Natural killer cell (primary cell): ENCODE results near the gene ZCCHC9. TPM values are rescaled to one million over a fixed set of nuclear protein-coding genes. Genes with fewer than 3 reads are reported as not detected.

ENCODE experiments used
- ATAC-seq, 3 donors: fragments of 150-1000 bp in 2 of 3; fragments of 200-7000 bp in 1 of 3; cut with Tn5 transposase; 1 replicate in 1 of 3; 2 replicates in 2 of 3; pipeline ENCODE4 v1.10.0; 2021; ENCODE audit warnings: mild to moderate bottlenecking in 2 of 3, moderate library complexity in 2 of 3
- DNase-seq, 2 donors: peaks; one replicate each; pipeline versions ENCODE4 v3.0.0 to v3.0.0-alpha.2; 2013 to 2021; ENCODE audit warnings: mixed read lengths in 1 of 2
- H3K27ac ChIP-seq: one replicate; pipeline ENCODE4 v1.5.1; 2013; ENCODE audit warnings: mild to moderate bottlenecking, low read length
- H3K27me3 ChIP-seq: one replicate; pipeline ENCODE4 v1.6.1; 2013; ENCODE audit warnings: low read length; ENCODE audit not compliant: control insufficient read depth, insufficient read depth
- H3K36me3 ChIP-seq: one replicate; pipeline ENCODE4 v1.6.1; 2013; ENCODE audit warnings: low read length; ENCODE audit not compliant: control insufficient read depth, insufficient read depth
- H3K4me1 ChIP-seq: one replicate; pipeline ENCODE4 v1.6.1; 2013; ENCODE audit warnings: low read length; ENCODE audit not compliant: control insufficient read depth, insufficient read depth
- H3K4me3 ChIP-seq: one replicate; pipeline ENCODE4 v1.5.1; 2013; ENCODE audit warnings: low read length
- H3K9me3 ChIP-seq: one replicate; pipeline ENCODE4 v1.6.1; 2013; ENCODE audit warnings: low read length; ENCODE audit not compliant: control insufficient read depth, insufficient read depth
- H3K27ac Mint-ChIP-seq, 2 donors: one replicate each; pipeline ENCODE4 v1.8.0; 2022; ENCODE audit warnings: mild to moderate bottlenecking in 2 of 2, mixed read lengths in 2 of 2, moderate library complexity in 1 of 2
- H3K27me3 Mint-ChIP-seq, 2 donors: one replicate each; pipeline ENCODE4 v1.8.0; 2022; ENCODE audit warnings: low read depth in 2 of 2, mixed read lengths in 2 of 2
- H3K36me3 Mint-ChIP-seq: one replicate; pipeline ENCODE4 v1.8.0; 2022; ENCODE audit warnings: mixed read lengths
- H3K4me1 Mint-ChIP-seq, 2 donors: one replicate each; pipeline ENCODE4 v1.8.0; 2022; ENCODE audit warnings: mixed read lengths in 2 of 2
- H3K4me3 Mint-ChIP-seq: one replicate; pipeline ENCODE4 v1.8.0; 2022; ENCODE audit warnings: mild to moderate bottlenecking, moderate library complexity, mixed read lengths
- H3K9me3 Mint-ChIP-seq, 2 donors: one replicate each; pipeline ENCODE4 v1.8.0; 2022; ENCODE audit warnings: mixed read lengths in 2 of 2
- CTCF ChIP-seq: fragments of 200-600 bp; IDR thresholded peaks from one replicate; pipeline ENCODE4 v1.8.0; 2022; ENCODE audit warnings: antibody characterized with exemption
- WGBS: methylation state at CpG from one replicate; pipeline ENCODE4 v1.1.7; 2013; ENCODE audit warnings: missing lambda C conversion rate; ENCODE audit not compliant: insufficient coverage; 5-methylcytosine and 5-hydroxymethylcytosine counted together
- intact Hi-C: fragments of 100-400 bp; cut with micrococcal nuclease; formaldehyde crosslinking; loops from one replicate; pipeline ENCODE4 v1.14.2; 2022
- total RNA-seq, 4 donors: library from RNA; stranded (reverse); fragments of 120-200 nt in 1 of 4; gene quantifications; one replicate each; pipeline versions ENCODE4 v1.2.3 to v1.2.4, GENCODE V29; 2013 to 2022

The ZCCHC9 gene
- total RNA-seq, 3 donors from 2014 or later (not counting 1 experiment from before 2014, with no cell fraction given), result 9.4 to 10.8 (median 9.8) TPM

GRCh38 chr5:81359881-81360280 is 58.5 kb downstream of the ZCCHC9 start:
- Histone ChIP-seq H3K9me3 (no peaks in the 10 kb centered on the region), H3K27me3 (no peaks in the 10 kb centered on the region), H3K4me3 (no peak overlapping the region), H3K27ac (no peak overlapping the region), H3K4me1 (no peaks in the 10 kb centered on the region), H3K36me3 (no peaks in the 10 kb centered on the region)
- Mint-ChIP-seq H3K4me3 (no peak overlapping the region), H3K9me3 (no peaks in the 10 kb centered on the region), H3K36me3 (no peaks in the 10 kb centered on the region), H3K27me3 (peaks cover 4 to 8% of the 10 kb centered on the region in 2 donors), H3K27ac (no peak overlapping the region), H3K4me1 (no peaks in the 10 kb centered on the region)
- 50% methylated on average over 1 of the region's 2 CpGs for WGBS
- intact Hi-C loops, result no loop called here
- no peak for DNase-seq
- no peak for TF ChIP-seq CTCF
- no peak for ATAC-seq

GRCh38 chr5:81360640-81361039 is 59.3 kb downstream of the ZCCHC9 start:
- H3K4me3 ChIP-seq, result no peak overlapping the region

GRCh38 chr5:81361600-81361999 is 60.2 kb downstream of the ZCCHC9 start:
- H3K4me3 ChIP-seq, result no peak overlapping the region
- no peaks in the 10 kb centered on the region for H3K27me3 ChIP-seq
- WGBS, result 100% methylated on average over 2 of the region's 2 CpGs
- Mint-ChIP-seq H3K4me1 (no peaks in the 10 kb centered on the region), H3K27ac (no peak overlapping the region), H3K4me3 (no peak overlapping the region), H3K9me3 (no peaks in the 10 kb centered on the region), H3K36me3 (no peaks in the 10 kb centered on the region), H3K27me3 (peaks cover 4 to 8% of the 10 kb centered on the region in 2 donors)
- no peak for TF ChIP-seq CTCF
- H3K9me3 ChIP-seq, result no peaks in the 10 kb centered on the region
- H3K36me3 ChIP-seq, result no peaks in the 10 kb centered on the region
- no peak overlapping the region for H3K27ac ChIP-seq
- H3K4me1 ChIP-seq, result no peaks in the 10 kb centered on the region
- ATAC-seq (no peak), DNase-seq (no peak)
- intact Hi-C loops, result no loop called here

More at GRCh38 chr5:81360640-81361039, 59.3 kb downstream of the ZCCHC9 start:
- H3K27me3 ChIP-seq, result no peaks in the 10 kb centered on the region
- intact Hi-C loops, result no loop called here
- H3K27ac ChIP-seq, result no peak overlapping the region
- no peaks in the 10 kb centered on the region for H3K9me3 ChIP-seq
- H3K4me1 ChIP-seq, result no peaks in the 10 kb centered on the region
- no peak overlapping the region for H3K27ac Mint-ChIP-seq
- no peak for TF ChIP-seq CTCF
- H3K4me3 Mint-ChIP-seq, result no peak overlapping the region
- no peaks in the 10 kb centered on the region for H3K36me3 ChIP-seq
- H3K27me3 Mint-ChIP-seq, result peaks cover 4 to 8% of the 10 kb centered on the region in 2 donors
- DNase-seq (no peak), ATAC-seq (no peak)
- no peaks in the 10 kb centered on the region for H3K4me1 Mint-ChIP-seq
- H3K36me3 Mint-ChIP-seq, result no peaks in the 10 kb centered on the region
- 91% methylated on average over 4 of the region's 4 CpGs for WGBS
- no peaks in the 10 kb centered on the region for H3K9me3 Mint-ChIP-seq

Other genes starting within 250 kb of the ZCCHC9 start
- not detected for gene CKMT2, start 68.3 kb upstream of the ZCCHC9 start, total RNA-seq
- not detected for gene ACOT12, start 92.5 kb downstream of the ZCCHC9 start, total RNA-seq